ENCODE results near the gene TNFRSF25.
A peak's percentile ranks its signal among the peaks of the same experiment; 100 is the strongest.

Gene TNFRSF25

DNA sequence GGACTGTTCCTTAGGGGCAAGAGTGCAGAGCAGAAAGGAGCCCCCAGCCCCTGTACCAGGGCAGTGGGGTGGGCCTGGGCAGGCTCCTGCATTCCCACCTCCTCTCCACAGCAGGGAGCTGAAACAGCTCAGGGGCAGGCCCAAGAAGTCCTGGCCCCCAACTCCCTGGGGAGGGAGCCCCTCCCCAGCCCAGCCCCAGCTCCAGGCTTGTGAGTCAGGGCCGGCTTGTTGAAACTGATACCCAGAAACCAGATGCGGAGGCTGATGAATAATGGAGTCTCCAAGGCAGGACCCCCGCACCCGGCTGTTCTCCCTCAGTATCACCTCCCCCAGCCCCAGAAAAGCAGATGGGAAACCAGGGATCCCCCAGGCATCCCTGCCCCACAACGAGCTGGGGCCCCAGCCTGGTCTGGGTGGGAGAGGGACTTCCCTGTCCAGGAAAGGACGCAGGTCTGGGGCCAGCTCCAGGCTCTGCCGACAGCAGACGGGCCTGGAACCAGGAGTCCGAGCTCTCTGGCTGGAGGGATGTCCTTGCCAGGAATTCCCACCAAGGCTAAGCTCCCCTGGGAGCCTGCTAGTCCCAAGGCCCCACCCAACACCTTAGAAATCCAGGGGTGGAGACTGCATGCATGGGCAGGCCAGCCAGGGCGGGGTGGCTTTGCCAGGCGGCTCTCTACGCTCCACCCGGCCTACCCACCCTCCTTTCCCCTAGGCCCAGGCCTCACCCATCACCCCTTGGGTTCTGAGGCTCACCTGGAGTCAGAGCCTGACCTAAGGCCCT, 22.8 kb upstream of the TNFRSF25 start:
- DNase-seq (ENCODE audit: low spot score) = no peak

GRCh38 chr1:6487804-6488484, 22.0 kb upstream of the TNFRSF25 start:
- FAIRE-seq = no peak
- DNase-seq (ENCODE audit: low spot score) = no peak

More for the DNA sequence above, 22.8 kb upstream of the TNFRSF25 start:
- FAIRE-seq = no peak

GRCh38 chr1:6486433-6487011, 20.5 kb upstream of the TNFRSF25 start:
- peak; percentile 76 for DNase-seq (ENCODE audit: low spot score)
- no peak for FAIRE-seq

DNA sequence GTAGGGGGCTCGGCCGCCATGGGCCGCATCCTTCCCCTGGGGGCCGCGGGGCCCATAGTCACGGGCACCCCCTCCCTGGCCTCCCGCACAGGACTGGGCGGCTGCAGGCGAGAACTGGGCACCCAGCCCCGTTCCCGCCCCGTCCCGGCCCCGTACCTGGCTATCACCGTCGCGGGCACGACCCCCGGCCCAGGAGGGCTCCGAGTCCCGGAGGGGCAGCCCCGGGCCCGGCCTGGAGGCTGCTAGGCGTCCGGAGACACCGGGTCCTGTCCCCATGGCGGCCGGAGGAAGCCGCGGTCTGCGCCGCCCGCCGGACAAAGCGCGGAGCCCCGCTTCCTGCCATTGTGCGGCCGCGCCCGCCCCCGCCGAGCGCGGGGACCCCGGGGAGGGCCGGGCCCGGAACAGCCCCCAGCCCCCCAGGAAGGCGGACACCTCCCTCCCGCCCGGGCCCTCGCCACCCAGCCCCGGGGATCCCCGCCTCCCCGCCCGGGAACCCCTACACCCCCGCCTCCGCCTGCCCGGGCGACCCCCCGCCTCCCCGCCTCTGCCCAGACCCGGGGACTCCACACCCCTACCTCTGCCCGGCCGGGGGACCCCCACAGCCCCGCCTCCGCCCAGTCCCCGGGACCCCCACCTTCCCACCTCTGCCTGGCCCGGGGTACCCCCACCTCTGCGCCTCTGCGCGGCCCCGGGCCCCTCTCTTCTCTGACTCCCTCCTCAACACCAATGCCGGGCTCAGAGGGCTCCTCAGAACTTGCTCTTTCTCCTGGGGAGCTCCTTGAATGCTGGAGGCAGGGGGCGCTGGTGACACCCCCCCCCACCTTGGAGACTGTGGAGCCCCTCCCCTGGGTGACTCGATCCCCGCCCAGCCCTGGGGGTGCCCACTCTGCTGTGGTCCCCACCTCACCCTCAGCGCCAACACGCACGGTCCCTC, 19.5 kb upstream of the TNFRSF25 start:
- DNase-seq (ENCODE audit: low spot score) (no peak), FAIRE-seq (no peak)

- FAIRE-seq (no peak), DNase-seq (ENCODE audit: low spot score) (no peak)
These were observed 18.8 kb upstream of the TNFRSF25 start for GRCh38 chr1:6484826-6485167.

- FAIRE-seq (no peak), DNase-seq (ENCODE audit: low spot score) (no peak)
These were observed 17.8 kb upstream of the TNFRSF25 start for GRCh38 chr1:6483761-6484117.

DNA sequence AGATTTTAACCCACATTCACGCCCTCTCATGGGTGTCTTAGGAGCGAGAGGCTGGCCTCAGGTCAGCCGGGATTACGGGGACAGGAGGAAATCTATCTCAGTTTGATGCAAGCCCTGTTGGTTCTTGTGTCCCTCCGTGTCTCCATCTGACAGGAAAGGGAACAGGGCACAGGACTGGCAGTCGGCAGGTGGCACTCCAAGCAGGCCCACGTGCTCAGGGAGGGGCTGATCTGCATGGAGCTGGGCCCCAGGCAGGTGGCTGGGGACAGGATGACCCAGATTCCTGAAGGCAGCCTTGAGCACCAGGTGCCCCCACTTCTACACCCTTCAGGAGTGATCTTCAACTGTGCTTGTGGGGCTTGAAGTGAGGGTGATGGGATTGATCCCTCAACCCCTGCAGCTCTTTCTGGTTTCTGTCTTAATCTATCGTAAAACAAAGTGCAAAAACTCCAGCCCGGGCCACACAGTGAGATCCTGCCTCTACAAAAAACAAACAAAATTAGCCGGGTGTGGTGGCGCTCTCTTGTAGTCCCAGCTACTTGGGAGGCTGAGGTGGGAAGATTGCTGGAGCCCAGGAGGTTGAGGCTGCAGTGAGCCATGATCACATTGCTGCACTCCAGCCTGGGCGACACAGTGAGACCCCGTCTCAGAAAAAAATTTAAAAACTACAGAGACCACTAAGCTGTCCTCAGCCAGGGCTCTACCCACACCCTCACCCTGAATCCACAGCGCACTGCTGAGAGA, 17.2 kb upstream of the TNFRSF25 start:
- DNase-seq (ENCODE audit: low spot score) (no peak), FAIRE-seq (no peak)

DNA sequence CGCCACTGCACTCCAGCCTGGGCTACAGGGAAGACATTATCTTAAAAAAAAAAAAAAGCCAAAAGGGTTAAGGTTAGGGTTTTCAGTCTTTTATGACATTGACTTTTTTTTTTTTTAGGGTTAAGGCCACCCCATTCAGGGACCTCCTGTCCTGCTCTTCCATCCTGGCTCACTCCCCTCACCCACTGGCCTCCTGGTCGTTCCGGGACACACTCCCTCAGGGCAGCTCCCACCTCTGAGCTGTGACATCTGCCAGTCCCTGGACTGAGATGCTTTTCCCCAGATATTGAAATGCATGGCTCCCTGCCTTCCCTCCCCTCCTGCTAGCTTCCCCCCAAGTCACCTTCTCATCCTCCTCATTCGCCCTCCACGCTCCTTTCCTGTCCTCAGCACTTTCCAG, 15.8 kb upstream of the TNFRSF25 start:
- DNase-seq (ENCODE audit: low spot score) (no peak), FAIRE-seq (no peak)

- FAIRE-seq (no peak), DNase-seq (ENCODE audit: low spot score) (no peak)
These were observed 11.3 kb upstream of the TNFRSF25 start for GRCh38 chr1:6477039-6477820.

GRCh38 chr1:6476483-6476882, 10.5 kb upstream of the TNFRSF25 start:
- FAIRE-seq = no peak

GRCh38 chr1:6475381-6476133, 9.6 kb upstream of the TNFRSF25 start:
- DNase-seq (ENCODE audit: low spot score) (peak; percentile 75), FAIRE-seq (no peak)

More at GRCh38 chr1:6476483-6476882, 10.5 kb upstream of the TNFRSF25 start:
- DNase-seq (ENCODE audit: low spot score) = no peak

GRCh38 chr1:6474815-6475282, 8.9 kb upstream of the TNFRSF25 start:
- DNase-seq (ENCODE audit: low spot score) (no peak), FAIRE-seq (no peak)

- FAIRE-seq = no peak
- no peak for DNase-seq (ENCODE audit: low spot score)
These were observed 8.2 kb upstream of the TNFRSF25 start for GRCh38 chr1:6473974-6474814.

DNA sequence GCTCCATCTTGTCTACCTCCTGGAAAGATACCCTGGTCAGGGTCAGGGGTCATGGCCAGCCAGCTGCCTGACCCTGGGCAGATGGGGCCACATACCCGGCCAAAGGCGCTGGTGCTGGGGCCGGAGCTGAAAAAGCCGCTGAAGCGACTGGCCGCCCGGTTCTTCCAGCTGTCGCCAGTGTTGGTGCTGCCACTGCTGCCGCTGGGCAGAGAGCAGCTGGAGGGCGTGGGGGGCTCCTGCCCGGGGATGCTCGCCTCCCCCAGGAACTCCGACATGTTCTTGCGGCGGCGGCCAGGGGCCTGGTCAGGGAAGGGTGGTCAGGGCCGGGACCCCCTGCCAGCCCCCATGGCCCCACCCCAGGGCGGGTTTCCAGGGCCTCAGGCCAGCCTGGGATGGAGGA, 7.2 kb upstream of the TNFRSF25 start:
- FAIRE-seq = no peak

DNA sequence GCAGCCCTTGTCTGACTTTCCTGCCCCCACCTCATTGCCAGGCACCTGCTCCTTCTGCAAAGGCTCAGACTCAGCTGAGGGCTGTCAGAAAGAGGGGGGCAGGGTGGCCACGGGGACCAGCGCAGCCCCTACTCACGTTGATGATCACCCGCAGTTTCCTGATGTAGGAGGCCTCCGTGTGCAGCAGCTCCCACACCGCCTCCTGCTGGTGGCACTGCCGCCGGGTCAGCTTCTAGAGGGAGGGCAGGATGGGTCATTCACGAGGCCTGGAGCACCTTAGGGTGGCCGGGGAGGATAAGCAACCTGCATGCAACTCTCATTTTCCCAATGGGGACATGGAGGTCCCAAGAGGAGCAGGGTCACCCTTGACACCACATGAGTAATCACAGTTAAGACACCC, 6.4 kb upstream of the TNFRSF25 start:
- no peak for FAIRE-seq

More for the DNA sequence above, 7.2 kb upstream of the TNFRSF25 start:
- no peak for DNase-seq (ENCODE audit: low spot score)

GRCh38 chr1:6471970-6472368, 6.0 kb upstream of the TNFRSF25 start:
- no peak for FAIRE-seq

More for the DNA sequence above, 6.4 kb upstream of the TNFRSF25 start:
- DNase-seq (ENCODE audit: low spot score) = no peak

GRCh38 chr1:6471086-6471969, 5.4 kb upstream of the TNFRSF25 start:
- no peak for FAIRE-seq
- no peak for DNase-seq (ENCODE audit: low spot score)

More at GRCh38 chr1:6471970-6472368, 6.0 kb upstream of the TNFRSF25 start:
- DNase-seq (ENCODE audit: low spot score) = no peak

All from urothelium cell line (cell line).